Peyer's patch (tissue), 4 donors: Measurements from ENCODE around the gene TMEM132A. TPM values are rescaled to one million over a fixed set of nuclear protein-coding genes. Genes with fewer than 3 reads are reported as not detected.

Experiments used
- DNase-seq, 3 donors: peaks; one replicate each; pipeline ENCODE4 v3.0.0-alpha.2; 2017 to 2019
- H3K27ac ChIP-seq, 4 donors: fragments of 200-600 bp; sonication (generic); one replicate each; pipeline ENCODE4 v1.5.1; 2016 to 2019
- H3K27me3 ChIP-seq, 2 donors: fragments of 200-600 bp; sonication (generic); one replicate each; pipeline ENCODE4 v1.5.1; 2019
- H3K36me3 ChIP-seq, 3 donors: fragments of 200-600 bp; sonication (generic); one replicate each; pipeline ENCODE4 v1.5.1; 2016 to 2019
- H3K4me1 ChIP-seq, 4 donors: fragments of 200-600 bp; sonication (generic); one replicate each; pipeline ENCODE4 v1.5.1; 2016 to 2019
- H3K4me3 ChIP-seq, 4 donors: fragments of 200-600 bp; sonication (generic); 1 replicate in 3 of 4; 2 replicates in 1 of 4; pipeline ENCODE4 v1.5.1; 2016 to 2019; ENCODE audit warnings: mild to moderate bottlenecking in 1 of 4
- H3K9me3 ChIP-seq, 4 donors: fragments of 200-600 bp; sonication (generic); one replicate each; pipeline ENCODE4 v1.5.1; 2016 to 2019; ENCODE audit warnings: mild to moderate bottlenecking in 1 of 4
- POLR2A ChIP-seq, 2 donors: fragments of 450-650 bp; IDR thresholded peaks; one replicate each; pipeline ENCODE4 v1.5.1; 2017; ENCODE audit warnings: antibody characterized with exemption in 2 of 2, mild to moderate bottlenecking in 2 of 2, moderate library complexity in 2 of 2
- total RNA-seq, 4 donors: library from RNA; depleted of rRNA; stranded (reverse); fragments of >200 nt; gene quantifications; one replicate each; pipeline ENCODE4 v1.1.0, GENCODE V29; 2016
- TF ChIP-seq, protein P1 (sequence below), 6 experiments: fragments of 450-650 bp in 4 of 6; fragments of 200-600 bp in 2 of 6; sonication (generic) in 1 of 6; IDR thresholded peaks; one replicate each; pipeline ENCODE4 v1.5.1; 2017 to 2019; ENCODE audit warnings: antibody characterized with exemption in 6 of 6, mild to moderate bottlenecking in 3 of 6, moderate library complexity in 1 of 6

TMEM132A gene
- total RNA-seq, 4 donors from 2014 or later: 1.6 to 28.9 (median 4.0) TPM

DNA sequence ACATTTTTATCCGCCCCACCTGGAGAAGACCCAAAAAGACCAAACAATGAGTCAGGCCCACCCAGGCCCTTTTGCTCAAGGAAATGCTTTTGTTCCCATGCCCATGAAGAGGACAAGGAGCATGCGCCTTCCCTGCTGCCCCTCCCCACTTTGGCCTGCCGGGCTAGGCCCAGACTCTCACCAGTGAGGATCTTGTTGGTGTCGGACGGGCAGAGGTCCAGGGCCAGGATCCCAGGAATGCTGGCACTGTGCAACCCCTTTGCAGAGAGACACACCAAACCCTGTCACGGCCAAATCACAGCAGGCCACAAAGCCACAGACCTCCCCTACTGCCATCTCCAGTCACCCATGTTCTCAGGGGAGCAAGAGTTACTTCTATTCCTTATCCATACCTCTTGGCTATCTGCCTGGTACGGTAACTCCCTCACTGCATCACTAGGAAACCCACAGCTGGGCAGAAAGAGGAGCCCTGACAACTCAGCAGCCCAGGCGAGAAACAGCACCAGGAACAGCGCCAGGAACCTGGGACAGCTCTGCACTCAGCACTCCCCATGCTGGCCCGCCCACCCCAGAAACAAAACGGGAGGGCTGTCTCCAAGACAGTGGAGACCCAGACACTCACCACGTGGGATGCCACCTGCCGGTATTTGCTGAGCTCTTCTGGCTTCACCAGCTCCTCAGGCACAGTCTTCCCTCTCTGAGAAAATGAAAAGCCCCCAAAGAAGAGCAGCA, 23.4 kb upstream of the TMEM132A start:
- Histone ChIP-seq H3K9me3 (no peaks in the 10 kb centered on the region), H3K36me3 (peaks cover 0 to 78% (median 3%) of the 10 kb centered on the region in 3 donors), H3K4me3 (no peak overlapping the region), H3K27ac (no peak overlapping the region), H3K27me3 (no peaks in the 10 kb centered on the region), H3K4me1 (peaks cover 4 to 16% (median 7%) of the 10 kb centered on the region in 4 donors)
- DNase-seq: no peak
- no peak for TF ChIP-seq POLR2A (IDR thresholded peaks at IDR 0.05)
- TF ChIP-seq, protein P1, sequence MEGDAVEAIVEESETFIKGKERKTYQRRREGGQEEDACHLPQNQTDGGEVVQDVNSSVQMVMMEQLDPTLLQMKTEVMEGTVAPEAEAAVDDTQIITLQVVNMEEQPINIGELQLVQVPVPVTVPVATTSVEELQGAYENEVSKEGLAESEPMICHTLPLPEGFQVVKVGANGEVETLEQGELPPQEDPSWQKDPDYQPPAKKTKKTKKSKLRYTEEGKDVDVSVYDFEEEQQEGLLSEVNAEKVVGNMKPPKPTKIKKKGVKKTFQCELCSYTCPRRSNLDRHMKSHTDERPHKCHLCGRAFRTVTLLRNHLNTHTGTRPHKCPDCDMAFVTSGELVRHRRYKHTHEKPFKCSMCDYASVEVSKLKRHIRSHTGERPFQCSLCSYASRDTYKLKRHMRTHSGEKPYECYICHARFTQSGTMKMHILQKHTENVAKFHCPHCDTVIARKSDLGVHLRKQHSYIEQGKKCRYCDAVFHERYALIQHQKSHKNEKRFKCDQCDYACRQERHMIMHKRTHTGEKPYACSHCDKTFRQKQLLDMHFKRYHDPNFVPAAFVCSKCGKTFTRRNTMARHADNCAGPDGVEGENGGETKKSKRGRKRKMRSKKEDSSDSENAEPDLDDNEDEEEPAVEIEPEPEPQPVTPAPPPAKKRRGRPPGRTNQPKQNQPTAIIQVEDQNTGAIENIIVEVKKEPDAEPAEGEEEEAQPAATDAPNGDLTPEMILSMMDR (IDR thresholded peaks at IDR 0.05): no peak

- Histone ChIP-seq H3K9me3 (no peaks in the 10 kb centered on the region), H3K27me3 (no peaks in the 10 kb centered on the region), H3K4me3 (no peak overlapping the region), H3K27ac (no peak overlapping the region), H3K36me3 (peaks cover 0 to 61% (median 3%) of the 10 kb centered on the region in 3 donors), H3K4me1 (peaks cover 4 to 22% (median 7%) of the 10 kb centered on the region in 4 donors)
- TF ChIP-seq, protein P1 (IDR thresholded peaks at IDR 0.05): no peak
- no peak for TF ChIP-seq POLR2A (IDR thresholded peaks at IDR 0.05)
- DNase-seq: no peak
Observed at GRCh38 chr11:60902625-60903024, 21.6 kb upstream of the TMEM132A start.

DNA sequence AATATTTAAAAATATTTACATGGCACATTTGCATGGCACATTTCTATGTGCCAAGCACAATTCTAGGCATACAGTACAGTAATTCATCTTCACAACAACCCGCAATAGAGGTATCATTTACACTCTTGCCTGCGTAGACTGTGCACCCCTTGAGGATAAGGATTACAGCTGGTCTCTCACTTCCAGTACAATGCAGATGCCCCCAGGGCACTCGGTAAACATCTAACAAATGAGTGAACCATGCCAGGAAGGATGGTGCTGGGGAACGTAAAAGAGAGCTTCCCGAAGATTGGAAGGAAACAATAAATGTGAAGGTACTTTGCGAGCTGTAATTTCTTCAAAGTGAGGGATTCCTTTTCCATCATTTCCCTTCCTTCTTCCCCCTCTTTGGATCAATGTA, 19.2 kb upstream of the TMEM132A start:
- TF ChIP-seq POLR2A (IDR thresholded peaks at IDR 0.05): no peak
- TF ChIP-seq, protein P1 (IDR thresholded peaks at IDR 0.05): no peak
- Histone ChIP-seq H3K9me3 (no peaks in the 10 kb centered on the region), H3K36me3 (peaks cover 0 to 37% (median 0%) of the 10 kb centered on the region in 3 donors), H3K27me3 (no peaks in the 10 kb centered on the region), H3K4me1 (peaks cover 4 to 22% (median 7%) of the 10 kb centered on the region in 4 donors), H3K4me3 (peak overlapping the region; percentile 93 to 98 (median 96)), H3K27ac (peak overlapping the region; percentile 94 to 98 (median 96))
- no peak for DNase-seq

GRCh38 chr11:60905551-60906113, 18.6 kb upstream of the TMEM132A start:
- TF ChIP-seq, protein P1 (IDR thresholded peaks at IDR 0.05): no peak
- TF ChIP-seq POLR2A (IDR thresholded peaks at IDR 0.05): peak in 1 of 2 donors; percentile 53
- H3K9me3 ChIP-seq: no peaks in the 10 kb centered on the region
- peak overlapping the region; percentile 93 to 98 (median 96) for H3K4me3 ChIP-seq
- peak overlapping the region; percentile 94 to 98 (median 96) for H3K27ac ChIP-seq
- peaks cover 0 to 32% (median 0%) of the 10 kb centered on the region in 3 donors for H3K36me3 ChIP-seq
- no peak for DNase-seq
- H3K27me3 ChIP-seq: no peaks in the 10 kb centered on the region
- H3K4me1 ChIP-seq: peaks cover 4 to 22% (median 7%) of the 10 kb centered on the region in 4 donors

- peak within 1 kb of the TSS; percentile 94 to 98 (median 96) for H3K27ac ChIP-seq
- H3K9me3 ChIP-seq: no peaks in the 10 kb centered on the region
Observed at GRCh38 chr11:60906132-60906972, 17.9 kb upstream of the TMEM132A start, which contains the start of gene PRPF19. TSS of gene PRPF19 (minus strand) at chr11:60906585. CDS start at chr11:60906382, 203 bp downstream.

More at GRCh38 chr11:60906132-60906972, 17.9 kb upstream of the TMEM132A start, which contains the start of gene PRPF19:
- peak within 1 kb of the TSS; percentile 93 to 98 (median 96) for H3K4me3 ChIP-seq
- peak; percentile 74 for TF ChIP-seq POLR2A (IDR thresholded peaks at IDR 0.05)
- TF ChIP-seq, protein P1 (IDR thresholded peaks at IDR 0.05): no peak
- H3K4me1 ChIP-seq: peaks cover 4 to 22% (median 11%) of the 10 kb centered on the region in 4 donors
- H3K36me3 ChIP-seq: peaks cover 0 to 24% (median 0%) of the 10 kb centered on the region in 3 donors
- H3K27me3 ChIP-seq: no peaks in the 10 kb centered on the region
- peak; percentile 97 to 99 (median 98) for DNase-seq
